ENCODE data around the gene WHRN. TPM values are rescaled to one million over a fixed set of nuclear protein-coding genes. Genes with fewer than 3 reads are reported as not detected.

Gene WHRN
- total RNA-seq, 1 donor from 2014 or later = 1.1 TPM

- Histone ChIP-seq H2AFZ (replicated peaks) (no peak overlapping the region), H3K36me3 (no peaks in the 10 kb centered on the region), H3K9me3 (ENCODE audit: low read depth) (no peaks in the 10 kb centered on the region), H3F3A (ENCODE audit: low read depth) (no peaks in the 10 kb centered on the region), H3K79me2 (ENCODE audit: low read depth) (no peaks in the 10 kb centered on the region), H3K27ac (no peak overlapping the region), H3K4me2 (no peak overlapping the region), H3K4me3 (no peak overlapping the region), H4K20me1 (ENCODE audit: low read depth) (no peaks in the 10 kb centered on the region), H3K27me3 (no peaks in the 10 kb centered on the region), H3K9ac (no peak overlapping the region), H3K4me1 (peaks cover 25% of the 10 kb centered on the region)
- Mint-ChIP-seq H3K4me1 (peaks cover 61% of the 10 kb centered on the region), H3K36me3 (no peaks in the 10 kb centered on the region), H3K27me3 (ENCODE audit: insufficient read depth, low read depth) (peaks cover 2% of the 10 kb centered on the region), H3K4me3 (no peak overlapping the region), H3K27ac (no peak overlapping the region), H3K9me3 (no peaks in the 10 kb centered on the region)
- no peak for DNase-seq (ENCODE audit: low spot score)
- no peak for TF ChIP-seq EZH2phosphoT487 (IDR thresholded peaks at IDR 0.05)
- TF ChIP-seq EZH2 (IDR thresholded peaks at IDR 0.05) = no peak
- TF ChIP-seq CTCF (IDR thresholded peaks at IDR 0.05) = no peak
These were observed 93.1 kb downstream of the WHRN start for GRCh38 chr9:114412048-114412683.

- no peak overlapping the region for H3K9ac ChIP-seq
- no peaks in the 10 kb centered on the region for H4K20me1 ChIP-seq (ENCODE audit: low read depth)
- no peaks in the 10 kb centered on the region for H3F3A ChIP-seq (ENCODE audit: low read depth)
- no peak for DNase-seq (ENCODE audit: low spot score)
- no peaks in the 10 kb centered on the region for H3K9me3 ChIP-seq (ENCODE audit: low read depth)
- H3K4me2 ChIP-seq = no peak overlapping the region
- Mint-ChIP-seq H3K9me3 (no peaks in the 10 kb centered on the region), H3K4me1 (peaks cover 54% of the 10 kb centered on the region), H3K27me3 (ENCODE audit: insufficient read depth, low read depth) (peaks cover 3% of the 10 kb centered on the region), H3K27ac (no peak overlapping the region), H3K4me3 (peak overlapping the region; percentile 46), H3K36me3 (no peaks in the 10 kb centered on the region)
- no peak overlapping the region for H3K27ac ChIP-seq
- no peaks in the 10 kb centered on the region for H3K36me3 ChIP-seq
- no peak overlapping the region for H3K4me3 ChIP-seq
- no peak for TF ChIP-seq EZH2phosphoT487 (IDR thresholded peaks at IDR 0.05)
- TF ChIP-seq CTCF (IDR thresholded peaks at IDR 0.05) = no peak
- H3K27me3 ChIP-seq = no peaks in the 10 kb centered on the region
- H3K79me2 ChIP-seq (ENCODE audit: low read depth) = no peaks in the 10 kb centered on the region
- H3K4me1 ChIP-seq = peaks cover 21% of the 10 kb centered on the region
- H2AFZ ChIP-seq (replicated peaks) = no peak overlapping the region
These were observed 93.8 kb downstream of the WHRN start for GRCh38 chr9:114411452-114411851.

- Histone ChIP-seq H3K36me3 (no peaks in the 10 kb centered on the region), H3K27ac (no peak overlapping the region), H3K27me3 (no peaks in the 10 kb centered on the region), H3F3A (ENCODE audit: low read depth) (no peaks in the 10 kb centered on the region), H3K9me3 (ENCODE audit: low read depth) (no peaks in the 10 kb centered on the region), H3K79me2 (ENCODE audit: low read depth) (no peaks in the 10 kb centered on the region), H3K4me3 (no peak overlapping the region), H3K4me2 (no peak overlapping the region), H3K4me1 (peaks cover 21% of the 10 kb centered on the region), H4K20me1 (ENCODE audit: low read depth) (no peaks in the 10 kb centered on the region), H3K9ac (no peak overlapping the region), H2AFZ (replicated peaks) (no peak overlapping the region)
- no peak for DNase-seq (ENCODE audit: low spot score)
- Mint-ChIP-seq H3K9me3 (no peaks in the 10 kb centered on the region), H3K36me3 (no peaks in the 10 kb centered on the region), H3K4me3 (no peak overlapping the region), H3K4me1 (peaks cover 50% of the 10 kb centered on the region), H3K27ac (no peak overlapping the region), H3K27me3 (ENCODE audit: insufficient read depth, low read depth) (peaks cover 3% of the 10 kb centered on the region)
- no peak for TF ChIP-seq EZH2phosphoT487 (IDR thresholded peaks at IDR 0.05)
- no peak for TF ChIP-seq CTCF (IDR thresholded peaks at IDR 0.05)
- no peak for TF ChIP-seq EZH2 (IDR thresholded peaks at IDR 0.05)
These were observed 94.4 kb downstream of the WHRN start for GRCh38 chr9:114410910-114411309.
